22Rv1 (cell line): Measurements from ENCODE around the gene ATP8B1.

Experiments
- ZFX ChIP-seq: fragments of 450-650 bp; IDR thresholded peaks from 2 replicates; pipeline ENCODE4 v1.6.1; 2017; ENCODE audit warnings: antibody characterized with exemption, borderline replicate concordance
- TF ChIP-seq, protein P1 (sequence below): fragments of 450-650 bp; IDR thresholded peaks from 2 replicates; pipeline ENCODE4 v1.5.1; 2017; ENCODE audit warnings: mild to moderate bottlenecking

DNA sequence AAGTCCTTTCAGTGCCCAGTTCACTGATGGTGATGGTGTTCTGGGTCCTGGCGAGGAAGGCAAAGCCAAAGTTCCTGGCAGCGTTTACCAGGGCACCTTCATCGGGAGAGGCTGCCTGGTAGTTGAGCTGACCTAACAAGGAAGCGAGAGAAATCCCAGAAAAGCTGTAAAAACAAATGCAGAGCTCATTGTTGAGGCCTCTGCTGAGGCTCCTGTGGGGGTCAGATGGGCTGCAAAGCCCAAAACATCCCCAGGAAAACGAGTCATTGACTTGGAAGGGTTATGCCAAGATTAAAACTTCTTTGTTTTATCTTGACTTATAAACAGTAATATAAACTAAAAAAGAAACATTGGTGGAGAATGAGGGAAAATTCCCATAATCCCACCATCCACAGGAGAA lies 128.2 kb downstream of the ATP8B1 start:
- TF ChIP-seq, protein P1, sequence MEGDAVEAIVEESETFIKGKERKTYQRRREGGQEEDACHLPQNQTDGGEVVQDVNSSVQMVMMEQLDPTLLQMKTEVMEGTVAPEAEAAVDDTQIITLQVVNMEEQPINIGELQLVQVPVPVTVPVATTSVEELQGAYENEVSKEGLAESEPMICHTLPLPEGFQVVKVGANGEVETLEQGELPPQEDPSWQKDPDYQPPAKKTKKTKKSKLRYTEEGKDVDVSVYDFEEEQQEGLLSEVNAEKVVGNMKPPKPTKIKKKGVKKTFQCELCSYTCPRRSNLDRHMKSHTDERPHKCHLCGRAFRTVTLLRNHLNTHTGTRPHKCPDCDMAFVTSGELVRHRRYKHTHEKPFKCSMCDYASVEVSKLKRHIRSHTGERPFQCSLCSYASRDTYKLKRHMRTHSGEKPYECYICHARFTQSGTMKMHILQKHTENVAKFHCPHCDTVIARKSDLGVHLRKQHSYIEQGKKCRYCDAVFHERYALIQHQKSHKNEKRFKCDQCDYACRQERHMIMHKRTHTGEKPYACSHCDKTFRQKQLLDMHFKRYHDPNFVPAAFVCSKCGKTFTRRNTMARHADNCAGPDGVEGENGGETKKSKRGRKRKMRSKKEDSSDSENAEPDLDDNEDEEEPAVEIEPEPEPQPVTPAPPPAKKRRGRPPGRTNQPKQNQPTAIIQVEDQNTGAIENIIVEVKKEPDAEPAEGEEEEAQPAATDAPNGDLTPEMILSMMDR: no peak
- TF ChIP-seq ZFX: no peak
